Measurements from ENCODE around the gene TMEM217.

The TMEM217 gene

GRCh38 chr6:37177077-37177934 is 80.6 kb downstream of the TMEM217 start:
- Histone ChIP-seq H3K27ac (no peak overlapping the region), H3K4me1 (peaks cover 0 to 12% (median 7%) of the 10 kb centered on the region in 4 donors), H3K4me3 (no peak overlapping the region), H3K27me3 (no peaks in the 10 kb centered on the region), H3K36me3 (peaks cover 31 to 34% (median 32%) of the 10 kb centered on the region in 3 donors), H3K9me3 (no peaks in the 10 kb centered on the region)
- no peak for DNase-seq
- no peak for TF ChIP-seq CTCF (IDR thresholded peaks at IDR 0.05)
- intact Hi-C loops (cut with DNase I; ENCODE audit: low total_unique reads): loop anchor here (10.0 kb wide), 2 partner anchors 293 to 413 kb away; partner anchors contain the start of gene C6orf89

- no peak overlapping the region for H3K4me3 ChIP-seq
- peaks cover 0 to 15% (median 9%) of the 10 kb centered on the region in 4 donors for H3K4me1 ChIP-seq
- no peak for TF ChIP-seq CTCF (IDR thresholded peaks at IDR 0.05)
- peaks cover 31 to 34% (median 32%) of the 10 kb centered on the region in 3 donors for H3K36me3 ChIP-seq
- H3K9me3 ChIP-seq: no peaks in the 10 kb centered on the region
- H3K27ac ChIP-seq: no peak overlapping the region
- no peaks in the 10 kb centered on the region for H3K27me3 ChIP-seq
- DNase-seq: no peak
- intact Hi-C loops (cut with DNase I; ENCODE audit: low total_unique reads): loop anchor here (10.0 kb wide), 2 partner anchors 292 to 412 kb away; partner anchors contain the start of gene C6orf89
Observed at GRCh38 chr6:37176268-37177076, 81.5 kb downstream of the TMEM217 start.

- no peak for DNase-seq
- Histone ChIP-seq H3K4me3 (no peak overlapping the region), H3K9me3 (no peaks in the 10 kb centered on the region), H3K27me3 (no peaks in the 10 kb centered on the region), H3K27ac (no peak overlapping the region), H3K36me3 (peaks cover 31 to 34% (median 32%) of the 10 kb centered on the region in 3 donors), H3K4me1 (peaks cover 0 to 23% (median 9%) of the 10 kb centered on the region in 4 donors)
- TF ChIP-seq CTCF (IDR thresholded peaks at IDR 0.05): no peak
- intact Hi-C loops (cut with DNase I; ENCODE audit: low total_unique reads): loop anchor here (10.0 kb wide), 2 partner anchors 291 to 411 kb away; partner anchors contain the start of gene C6orf89
Observed at GRCh38 chr6:37175332-37176267, 82.3 kb downstream of the TMEM217 start.

- TF ChIP-seq CTCF (IDR thresholded peaks at IDR 0.05): no peak
- H3K9me3 ChIP-seq: no peaks in the 10 kb centered on the region
- intact Hi-C loops (cut with DNase I; ENCODE audit: low total_unique reads): loop anchor here (10.0 kb wide), 2 partner anchors 290 to 410 kb away; partner anchors contain the start of gene C6orf89
- no peaks in the 10 kb centered on the region for H3K27me3 ChIP-seq
- peaks cover 31 to 34% (median 32%) of the 10 kb centered on the region in 3 donors for H3K36me3 ChIP-seq
- peaks cover 0 to 23% (median 9%) of the 10 kb centered on the region in 4 donors for H3K4me1 ChIP-seq
- H3K27ac ChIP-seq: no peak overlapping the region
- DNase-seq: no peak
- H3K4me3 ChIP-seq: no peak overlapping the region
Observed at GRCh38 chr6:37174515-37175331, 83.2 kb downstream of the TMEM217 start.

Data from tibial artery (tissue), 4 donors.